ENCODE data around the gene WDR49.

Gene WDR49

DNA sequence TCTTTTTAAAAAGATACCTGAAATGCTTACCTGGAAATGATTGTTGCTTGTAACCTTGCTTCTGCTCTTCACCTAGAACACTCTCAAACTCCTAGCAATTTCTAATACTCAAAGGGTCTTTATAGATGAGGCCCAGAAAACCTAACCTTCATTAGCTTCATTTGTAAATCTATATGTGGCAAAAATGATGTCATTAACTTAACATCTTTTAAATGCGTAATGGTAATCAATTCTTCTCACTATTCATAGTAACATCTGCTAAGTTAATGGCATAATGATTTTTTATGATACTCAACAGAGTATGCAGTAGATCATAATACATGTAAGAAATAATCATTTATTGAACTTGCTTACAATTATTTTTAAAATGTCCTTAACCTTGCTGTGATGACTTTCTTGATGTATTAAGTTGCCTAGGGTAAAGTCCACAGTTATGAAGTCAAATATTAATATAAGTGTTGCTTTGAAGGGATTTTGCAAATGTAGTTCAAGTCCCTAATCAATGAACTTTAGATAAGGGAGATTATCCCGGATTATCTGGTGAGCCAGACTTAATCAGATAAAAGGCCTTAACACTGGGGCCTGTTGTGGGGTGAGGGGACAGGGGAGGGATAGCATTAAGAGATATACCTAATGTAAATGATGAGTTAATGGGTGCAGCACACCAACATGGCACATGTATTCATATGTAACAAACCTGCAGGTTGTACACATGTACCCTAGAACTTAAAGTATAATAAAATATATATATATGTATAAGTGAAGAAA lies 169.8 kb downstream of the WDR49 start:
- no peak for DNase-seq

DNA sequence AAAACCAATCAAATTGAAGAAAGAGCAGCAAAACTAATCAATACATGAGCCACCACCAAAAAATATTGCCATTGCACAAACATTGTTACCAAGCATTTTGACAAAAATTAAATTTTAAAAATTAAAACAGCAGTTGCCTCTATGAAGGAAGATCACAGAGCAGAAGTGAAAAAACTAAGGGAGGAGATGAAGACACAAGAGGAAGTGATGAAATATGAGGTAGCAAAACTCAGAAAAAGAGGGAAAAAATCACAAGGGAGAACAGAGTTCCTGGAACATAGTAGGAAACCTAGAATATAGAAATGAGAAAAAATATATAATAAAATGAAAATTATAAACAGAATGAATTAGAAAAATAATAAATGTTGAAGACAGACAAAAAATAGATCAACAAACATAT lies 172.6 kb downstream of the WDR49 start:
- no peak for DNase-seq

DNA sequence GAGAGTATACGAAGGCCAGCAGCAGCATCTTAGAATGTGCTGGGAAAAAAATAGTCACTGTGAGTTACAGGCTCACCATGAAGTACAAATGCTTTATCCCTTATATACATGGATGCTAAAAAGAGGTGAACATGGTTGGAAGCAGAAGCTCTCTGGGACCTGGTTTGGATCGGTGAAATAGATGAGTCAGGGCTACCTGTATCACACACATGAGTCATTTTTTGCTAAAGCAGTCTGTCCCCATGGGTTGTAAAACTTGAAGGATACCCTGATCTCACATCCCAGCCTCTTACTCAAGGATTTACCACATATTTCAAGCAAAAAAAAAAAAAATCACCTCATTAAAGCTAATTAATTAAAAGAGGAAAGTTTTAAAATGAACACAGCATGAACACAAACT lies 173.0 kb downstream of the WDR49 start:
- DNase-seq = no peak

DNA sequence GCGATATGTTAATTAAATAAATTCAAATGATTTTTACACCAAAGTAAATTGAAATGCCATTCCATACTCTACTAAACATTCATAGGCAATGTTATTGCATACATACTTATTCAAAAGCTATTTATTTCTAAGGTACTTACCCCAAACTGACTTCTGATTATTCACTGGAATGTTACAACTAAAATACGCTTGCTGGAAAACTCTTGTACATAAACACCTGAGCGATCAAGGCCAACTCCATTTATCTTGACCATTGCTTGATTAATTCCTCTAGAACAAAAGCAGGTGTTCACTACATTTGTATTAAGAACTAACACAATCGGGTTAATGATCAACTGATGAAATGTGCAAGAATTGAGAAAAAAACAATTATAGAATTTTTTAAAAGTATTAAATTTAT lies 179.9 kb downstream of the WDR49 start, which contains the start of gene SERPINI2:
SERPINI2 (minus strand) TSS at position 180 of the 400 bp plus-strand sequence. CDS start 2,208 bp downstream, outside the sequence.
- no peak for DNase-seq

DNA sequence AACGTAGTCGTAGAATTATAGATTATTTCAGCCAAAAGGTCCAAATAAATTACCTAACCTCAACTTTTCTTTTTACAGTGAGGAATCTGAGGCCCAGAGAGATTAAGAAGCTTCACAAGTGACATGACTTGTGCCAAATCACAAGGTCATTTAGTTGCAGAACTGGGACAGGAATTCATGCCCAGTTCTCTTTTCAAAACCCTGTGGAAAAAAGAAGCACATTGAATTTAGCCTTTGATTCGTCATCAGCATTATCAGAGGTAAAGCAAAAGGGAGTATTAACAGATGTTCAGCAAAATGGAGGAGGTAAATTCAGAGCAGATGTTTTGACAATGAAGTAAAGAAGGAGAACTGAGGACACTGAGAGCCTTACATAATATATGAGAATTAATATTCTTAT lies 184.4 kb downstream of the WDR49 start:
- DNase-seq = no peak

DNA sequence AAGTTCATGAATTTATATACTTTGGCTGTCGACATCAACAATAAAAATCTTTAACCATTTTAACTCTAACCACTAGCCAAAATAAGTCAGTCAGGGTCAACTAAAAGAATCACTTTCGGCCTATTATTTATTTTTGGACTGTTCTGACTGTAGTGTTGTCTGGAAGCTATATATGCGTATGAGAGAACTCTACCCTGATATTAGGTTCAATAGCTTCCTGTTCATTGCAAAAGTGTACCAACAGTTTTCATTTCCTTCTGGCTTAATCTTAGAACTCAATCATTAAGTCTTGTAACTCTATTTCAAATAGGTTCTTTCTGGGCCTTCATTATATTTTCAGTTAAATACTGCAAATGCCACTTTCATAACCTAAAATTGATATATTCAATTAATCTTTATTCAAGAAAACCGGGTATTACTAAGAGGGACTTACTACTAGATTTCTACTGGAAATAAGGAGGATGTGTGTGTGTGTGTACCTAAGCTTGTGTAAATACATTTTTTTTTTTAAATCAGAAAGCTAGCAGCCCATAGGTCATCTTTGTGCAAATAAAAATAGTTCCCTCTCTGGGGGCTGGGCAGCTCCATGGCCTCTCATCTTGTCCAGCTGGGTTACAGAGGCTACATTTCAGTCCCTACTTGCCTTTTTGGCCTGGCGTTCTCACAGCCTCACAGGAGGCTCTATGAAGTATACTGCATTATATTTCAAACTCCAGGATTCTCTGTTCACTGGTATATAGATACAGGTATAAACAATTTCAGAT lies 185.7 kb downstream of the WDR49 start:
- DNase-seq = peak; percentile 8

DNA sequence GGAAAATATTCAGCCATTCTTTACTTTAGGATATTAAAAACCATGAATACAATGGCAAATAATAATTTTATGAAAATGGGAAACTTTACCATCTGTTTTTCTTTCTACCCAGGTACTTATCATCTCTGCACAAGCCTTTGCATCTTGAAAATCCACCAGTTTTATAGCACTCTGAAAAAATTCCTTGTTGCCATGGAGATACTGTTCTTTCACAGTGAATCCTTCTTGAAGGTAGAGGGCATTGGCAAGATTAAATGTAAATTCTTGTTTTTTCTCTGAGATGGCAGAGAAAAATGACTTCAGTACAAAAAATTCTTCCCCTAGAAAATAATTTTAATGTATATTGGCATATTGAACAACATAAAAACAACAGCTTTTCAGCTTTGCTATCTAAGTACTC lies 186.8 kb downstream of the WDR49 start:
- DNase-seq = no peak

DNA sequence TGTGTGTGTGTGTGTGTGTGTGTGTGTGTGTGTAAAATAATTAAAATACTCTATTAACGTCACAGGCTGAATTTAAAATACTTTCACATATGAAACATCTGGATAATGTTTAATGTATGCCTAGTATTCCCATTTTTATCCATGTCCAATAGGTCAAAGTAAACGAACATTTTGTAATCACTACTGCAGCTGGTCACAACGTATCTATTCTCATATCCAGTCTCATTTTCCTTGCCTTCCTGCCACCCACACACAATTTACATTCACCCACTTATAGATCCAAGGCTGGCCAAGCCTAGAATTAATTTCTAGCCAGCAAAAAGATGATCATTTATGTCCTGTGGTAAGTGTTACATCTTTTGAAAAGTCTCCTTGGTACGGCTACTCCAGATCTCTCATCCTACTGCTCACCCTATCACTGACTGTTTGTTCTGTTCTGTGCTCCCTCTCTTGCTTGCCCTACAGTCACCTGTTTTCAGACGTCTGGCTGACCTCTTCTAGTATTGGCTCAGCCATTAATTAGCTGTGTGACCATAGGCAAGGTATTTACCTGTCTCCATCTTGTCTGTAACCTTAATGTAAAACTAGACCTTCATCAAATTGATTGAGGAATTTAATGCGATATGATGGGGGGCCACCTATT lies 197.5 kb downstream of the WDR49 start:
- DNase-seq = no peak

DNA sequence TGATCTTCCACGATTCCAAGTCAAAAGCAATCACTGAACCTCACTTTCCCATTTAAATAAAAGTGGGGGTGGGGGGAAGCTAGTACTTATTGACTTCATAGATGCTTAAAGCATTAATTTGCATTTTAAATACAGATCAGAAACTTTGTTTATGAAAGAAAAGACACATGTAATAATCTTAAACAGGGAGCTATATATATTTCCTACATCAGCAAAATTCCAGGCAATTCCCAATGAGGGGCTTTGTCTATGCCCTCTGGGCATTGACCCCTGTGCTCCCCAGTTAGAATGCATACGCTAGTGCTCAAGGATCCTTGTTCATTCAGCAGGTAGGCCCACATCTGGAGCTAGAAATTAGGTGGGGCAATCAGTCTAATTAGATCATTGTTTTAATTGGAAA lies 199.9 kb downstream of the WDR49 start:
- DNase-seq = no peak

DNA sequence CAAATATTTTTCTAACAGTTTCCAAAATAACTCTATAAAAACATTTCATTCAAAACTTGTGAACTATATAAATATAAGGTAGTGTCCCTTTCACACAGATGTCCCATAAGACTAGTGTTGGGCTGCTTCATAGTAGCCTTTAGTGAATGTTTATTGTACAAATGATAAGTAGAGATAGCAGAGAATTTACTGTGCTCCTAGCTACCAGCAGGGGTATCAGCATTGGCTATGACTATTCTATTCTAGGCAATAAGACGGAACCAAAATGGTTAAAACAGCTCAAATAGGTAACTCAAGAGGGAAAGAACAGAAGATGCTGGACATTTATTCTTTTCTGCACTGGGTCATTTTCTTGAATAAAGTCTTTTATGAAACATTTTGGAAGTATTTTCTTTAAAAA lies 202.5 kb downstream of the WDR49 start:
- no peak for DNase-seq

DNA sequence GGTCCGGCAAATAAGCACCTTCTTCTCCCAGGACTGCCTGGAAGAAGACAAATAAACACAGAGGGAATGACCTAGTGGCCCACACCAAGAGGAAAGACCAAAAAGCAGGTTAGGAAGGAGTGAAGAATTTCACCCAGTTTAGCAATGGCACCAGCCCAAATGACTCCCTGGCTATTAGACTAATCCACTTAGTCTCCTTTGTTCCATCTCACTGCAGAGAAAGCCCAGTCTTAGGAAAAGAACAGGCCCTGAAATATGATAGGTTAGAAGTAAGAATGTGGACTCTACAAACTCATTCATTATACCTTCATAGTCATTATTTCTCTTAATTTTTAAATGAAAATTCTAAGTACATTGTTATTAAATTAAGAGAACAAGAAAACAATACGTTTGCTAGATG lies 203.1 kb downstream of the WDR49 start:
- DNase-seq = no peak

DNA sequence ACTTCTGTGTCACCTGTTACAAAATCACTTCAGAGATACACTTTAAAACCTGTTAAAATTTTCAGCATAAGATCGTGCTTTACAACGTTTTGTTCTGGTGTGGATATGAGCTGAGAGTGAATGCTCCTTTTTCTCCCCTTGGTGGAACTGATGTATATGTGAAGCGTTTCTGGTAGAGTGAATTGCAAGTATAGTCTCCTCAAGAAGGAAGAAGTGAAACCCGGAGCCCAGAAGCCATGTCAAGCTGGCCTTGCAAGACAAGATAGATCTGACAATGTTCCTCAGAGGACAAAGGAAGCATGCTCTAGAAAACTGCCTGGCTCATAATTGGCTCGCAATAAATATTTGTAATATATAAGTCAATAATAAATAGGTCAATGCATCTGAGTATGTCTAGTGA lies 203.5 kb downstream of the WDR49 start:
- no peak for DNase-seq

DNA sequence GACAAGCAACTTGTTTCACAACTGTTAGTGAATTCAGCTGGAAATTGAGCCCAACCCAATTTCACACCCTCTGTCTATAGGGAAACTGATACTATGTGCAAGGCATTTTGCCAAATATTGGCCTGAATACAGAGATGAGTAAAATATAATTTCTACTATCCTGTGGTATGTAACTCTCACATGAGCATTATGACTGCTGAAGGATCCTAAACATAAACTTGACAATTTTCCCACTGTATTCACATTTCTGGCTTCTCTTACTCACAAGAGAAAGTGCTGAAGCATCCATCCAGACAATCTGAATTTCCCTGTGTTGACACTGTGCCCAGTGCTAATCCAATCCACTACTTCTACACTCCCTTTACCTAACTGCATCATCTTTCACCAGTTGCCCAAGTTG lies 208.3 kb downstream of the WDR49 start:
- no peak for DNase-seq

DNA sequence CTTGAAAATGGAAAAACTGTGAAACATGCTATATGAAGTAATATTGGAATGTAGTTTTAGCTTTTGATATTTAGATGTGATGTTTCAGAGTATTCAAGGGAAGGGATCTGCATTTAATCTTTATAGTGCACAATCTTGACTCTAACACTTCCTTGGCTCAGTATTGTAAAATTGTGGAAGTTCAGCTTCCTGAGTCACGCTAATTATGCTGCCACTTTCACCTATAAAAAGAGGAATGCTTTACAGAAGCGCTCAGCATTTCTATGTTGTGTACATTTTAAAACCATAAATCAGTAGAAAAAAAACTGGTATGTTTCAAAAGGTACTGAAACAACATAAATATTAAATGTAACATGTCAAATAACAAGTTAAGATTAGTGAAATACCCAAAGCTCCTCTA lies 212.5 kb downstream of the WDR49 start:
- no peak for DNase-seq

DNA sequence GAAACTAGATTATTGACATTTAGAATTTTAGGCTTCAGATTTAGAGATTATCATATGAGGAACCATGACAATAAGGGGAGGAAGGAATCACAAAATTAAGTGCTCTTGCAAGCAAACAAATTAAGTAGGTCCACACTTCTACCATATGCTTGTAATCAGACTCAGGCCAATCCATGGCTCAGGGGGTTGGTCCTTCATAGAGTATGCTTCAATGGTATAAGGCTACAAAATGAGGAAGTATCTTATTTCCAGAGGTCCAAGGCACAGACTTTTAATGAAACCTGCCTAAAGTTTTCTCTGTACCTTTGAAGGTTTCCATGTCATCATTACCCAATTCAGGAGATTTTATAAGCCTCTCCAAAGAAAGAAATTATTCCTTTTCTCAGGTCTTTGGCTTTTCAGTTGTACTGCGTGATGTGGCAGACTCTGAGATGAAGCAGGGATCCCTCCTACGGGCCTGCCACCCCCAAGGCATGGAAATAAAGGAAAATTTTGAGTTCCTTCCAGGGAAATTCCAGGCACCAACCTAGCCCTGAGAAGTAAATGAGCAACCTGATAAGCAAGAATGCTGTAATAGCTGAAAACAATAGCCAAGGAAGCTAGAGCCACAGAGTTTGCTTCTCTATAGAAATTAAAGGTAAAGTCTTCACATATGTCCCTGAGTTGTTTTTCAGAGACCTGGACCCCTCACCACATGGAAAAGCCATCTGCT lies 216.2 kb downstream of the WDR49 start:
- no peak for DNase-seq
